Astrocyte of the cerebellum (primary cell): Measurements from ENCODE around the gene OSBPL9.

Experiments used
- DNase-seq: peaks from one replicate; pipeline ENCODE4 v3.0.0-alpha.2; 2011; ENCODE audit warnings: low read depth
- H3K4me3 ChIP-seq: 2 replicates; pipeline ENCODE4 v1.5.1; 2011; ENCODE audit warnings: mild to moderate bottlenecking, low read depth, low read length, moderate library complexity
- in situ Hi-C: cut with HindIII; loops from 2 replicates; pipeline ENCODE4 v1.10.0; 2017; ENCODE audit warnings: low sequenced_read_pairs
- TF ChIP-seq, protein P1 (sequence below): IDR thresholded peaks from 2 replicates; pipeline ENCODE4 v1.5.1; 2012; ENCODE audit warnings: low read length, low read depth, moderate library complexity, mild to moderate bottlenecking; ENCODE audit errors: missing control alignments

Gene OSBPL9

DNA sequence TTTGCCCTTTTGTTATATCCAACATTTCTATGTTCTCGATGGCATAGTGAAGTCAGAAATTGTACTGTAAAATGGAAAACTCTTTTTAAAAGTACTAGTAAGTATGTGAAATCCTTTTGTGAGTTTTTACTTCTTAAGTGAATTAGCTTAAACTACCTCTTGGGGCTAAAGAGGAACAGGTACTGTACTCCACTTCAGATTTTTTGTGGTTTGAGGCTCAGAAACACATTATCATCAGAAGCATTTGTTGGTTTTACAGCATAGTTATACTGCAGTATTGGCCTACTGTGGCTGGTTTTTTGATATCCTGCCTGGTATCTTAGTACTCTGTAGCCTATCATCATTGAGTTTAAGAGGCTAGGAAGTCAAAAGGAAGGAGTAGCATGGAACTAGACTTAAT is 144.5 kb downstream of the OSBPL9 start:
- no peak overlapping the region for H3K4me3 ChIP-seq
- in situ Hi-C loops = no loop called here
- TF ChIP-seq, protein P1, sequence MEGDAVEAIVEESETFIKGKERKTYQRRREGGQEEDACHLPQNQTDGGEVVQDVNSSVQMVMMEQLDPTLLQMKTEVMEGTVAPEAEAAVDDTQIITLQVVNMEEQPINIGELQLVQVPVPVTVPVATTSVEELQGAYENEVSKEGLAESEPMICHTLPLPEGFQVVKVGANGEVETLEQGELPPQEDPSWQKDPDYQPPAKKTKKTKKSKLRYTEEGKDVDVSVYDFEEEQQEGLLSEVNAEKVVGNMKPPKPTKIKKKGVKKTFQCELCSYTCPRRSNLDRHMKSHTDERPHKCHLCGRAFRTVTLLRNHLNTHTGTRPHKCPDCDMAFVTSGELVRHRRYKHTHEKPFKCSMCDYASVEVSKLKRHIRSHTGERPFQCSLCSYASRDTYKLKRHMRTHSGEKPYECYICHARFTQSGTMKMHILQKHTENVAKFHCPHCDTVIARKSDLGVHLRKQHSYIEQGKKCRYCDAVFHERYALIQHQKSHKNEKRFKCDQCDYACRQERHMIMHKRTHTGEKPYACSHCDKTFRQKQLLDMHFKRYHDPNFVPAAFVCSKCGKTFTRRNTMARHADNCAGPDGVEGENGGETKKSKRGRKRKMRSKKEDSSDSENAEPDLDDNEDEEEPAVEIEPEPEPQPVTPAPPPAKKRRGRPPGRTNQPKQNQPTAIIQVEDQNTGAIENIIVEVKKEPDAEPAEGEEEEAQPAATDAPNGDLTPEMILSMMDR = no peak
- no peak for DNase-seq

DNA sequence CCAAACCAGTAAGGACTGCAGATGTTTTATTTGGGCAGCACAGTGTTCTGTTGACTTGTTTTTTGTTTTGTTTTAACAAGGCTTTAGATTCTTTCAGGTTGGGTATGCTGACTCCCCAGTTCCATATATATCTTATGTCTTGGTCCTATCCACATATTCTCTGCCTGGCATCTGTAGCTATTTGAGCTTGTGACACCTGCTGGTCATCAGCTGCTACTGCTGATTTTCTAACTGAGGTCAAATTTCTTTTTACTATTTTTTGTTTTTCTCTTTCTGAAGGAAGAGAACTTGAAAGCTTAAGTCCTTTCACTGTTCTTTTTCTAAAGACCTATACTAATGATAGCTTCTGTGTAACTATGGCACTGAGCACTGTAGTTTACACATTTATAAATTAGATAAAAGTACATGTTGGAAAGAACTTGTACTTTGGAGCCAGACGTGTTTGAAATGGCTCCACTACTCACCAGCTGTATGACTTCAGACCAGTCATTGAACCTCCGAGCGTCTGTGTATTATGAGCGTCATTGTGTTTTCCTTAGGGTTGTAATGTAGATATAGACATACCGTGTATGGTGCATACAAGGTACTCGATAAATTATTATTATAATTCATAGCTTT is 152.2 kb downstream of the OSBPL9 start:
- TF ChIP-seq, protein P1 = peak; percentile 82
- in situ Hi-C loops = no loop called here
- DNase-seq = peak; percentile 53
- no peak overlapping the region for H3K4me3 ChIP-seq

GRCh38 chr1:51776408-51776807 is 159.5 kb downstream of the OSBPL9 start:
- DNase-seq = no peak
- H3K4me3 ChIP-seq = no peak overlapping the region
- TF ChIP-seq, protein P1 = no peak
- in situ Hi-C loops = no loop called here

- TF ChIP-seq, protein P1 = no peak
- in situ Hi-C loops = no loop called here
- no peak for DNase-seq
- no peak overlapping the region for H3K4me3 ChIP-seq
Measured at GRCh38 chr1:51780927-51781326, 164.0 kb downstream of the OSBPL9 start.

- no peak for DNase-seq
- in situ Hi-C loops = no loop called here
- TF ChIP-seq, protein P1 = no peak
- H3K4me3 ChIP-seq = no peak overlapping the region
Measured at GRCh38 chr1:51784997-51785421, 168.1 kb downstream of the OSBPL9 start.

- no peak for DNase-seq
- H3K4me3 ChIP-seq = no peak overlapping the region
- TF ChIP-seq, protein P1 = no peak
- in situ Hi-C loops = no loop called here
Measured at GRCh38 chr1:51788938-51789337, 172.0 kb downstream of the OSBPL9 start.
